Ovary (tissue), 9 donors: ENCODE results near the gene MYH6. TPM values are rescaled to one million over a fixed set of nuclear protein-coding genes. Genes with fewer than 3 reads are reported as not detected.
A peak's percentile ranks its signal among the peaks of the same experiment; 100 is the strongest.

ENCODE experiments used
- DNase-seq, 5 donors: peaks; one replicate each; pipeline ENCODE4 v3.0.0-alpha.2; 2019 to 2020
- H3K27ac ChIP-seq, 2 donors: fragments of 200-600 bp; one replicate each; pipeline versions ENCODE4 v1.5.1 to v1.8.0; 2019 to 2022
- H3K27me3 ChIP-seq: fragments of 200-600 bp; one replicate; pipeline ENCODE4 v1.8.0; 2022
- H3K36me3 ChIP-seq: fragments of 200-600 bp; sonication (generic); one replicate; pipeline ENCODE4 v1.5.1; 2019
- H3K4me1 ChIP-seq: one replicate; pipeline ENCODE4 v1.8.1; 2013; ENCODE audit warnings: mild to moderate bottlenecking, moderate library complexity; ENCODE audit not compliant: insufficient read depth
- H3K4me3 ChIP-seq: fragments of 200-600 bp; sonication (generic); one replicate; pipeline ENCODE4 v1.5.1; 2017
- H3K9me3 ChIP-seq, 2 donors: fragments of 200-600 bp in 1 of 2; sonication (generic) in 1 of 2; one replicate each; pipeline versions ENCODE4 v1.5.1 to v1.8.1; 2013 to 2019; ENCODE audit warnings: mild to moderate bottlenecking in 1 of 2, moderate library complexity in 1 of 2
- CTCF ChIP-seq, 3 donors: fragments of 450-650 bp in 2 of 3; fragments of 200-600 bp in 1 of 3; IDR thresholded peaks; one replicate each; pipeline versions ENCODE4 v1.5.1 to v1.8.0; 2016 to 2022; ENCODE audit warnings: antibody characterized with exemption in 3 of 3, mild to moderate bottlenecking in 1 of 3
- EP300 ChIP-seq: sonication (generic); formaldehyde crosslinking; IDR thresholded peaks from one replicate; pipeline ENCODE4 v1.6.1; 2017; ENCODE audit warnings: antibody characterized with exemption
- POLR2A ChIP-seq: fragments of 450-650 bp; IDR thresholded peaks from one replicate; pipeline ENCODE4 v1.6.1; 2017; ENCODE audit warnings: antibody characterized with exemption, mild to moderate bottlenecking, moderate library complexity
- WGBS, 3 donors: extraction: QIAGEN DNeasy Blood & Tissue Kit in 1 of 3; methylation state at CpG; one replicate each; pipeline versions ENCODE4 v1.1.5 to v1.1.7; 2013 to 2017; 5-methylcytosine and 5-hydroxymethylcytosine counted together
- intact Hi-C, 4 donors: fragments of 100-400 bp; cut with DNase I; formaldehyde crosslinking; loops; one replicate each; pipeline versions ENCODE4 v1.11.0 to v1.15.1; 2022 to 2023
- polyA plus RNA-seq, 2 donors: library from polyadenylated mRNA; stranded (reverse); fragments of 200-250 nt in 1 of 2; fragments of 350-450 nt in 1 of 2; fragmentation: Illumina TruSeq in 1 of 2; extraction: RNeasy Lipid Tissue Mini Kit (QIAGEN cat#74804) in 1 of 2; gene quantifications; one replicate each; pipeline ENCODE4 v1.2.3, GENCODE V29; 2013 to 2014
- total RNA-seq, 7 donors: library from RNA; depleted of rRNA in 2 of 7; stranded (reverse); fragments of >200 nt in 2 of 7; fragmentation: NEBNext Ultra II Directional in 3 of 7; extraction: Animal tissue kit (Norgen Biotek cat#: 25700) in 3 of 7; gene quantifications; one replicate each; pipeline versions ENCODE4 v1.1.0 to v1.2.4, GENCODE V29; 2016 to 2023
- donor health status: DM: no; HTN: no; CAD: no; lungs with moderate emphysema.
- donor health status: DM: no; HTN: no; CAD: no.
- donor health status: Bipolar disorder and iron deficiency.
- donor health status: DM: yes; HTN: yes; CAD: no.
- donor health status: DM: no; HTN: no; CAD: no.
- donor health status: DM: yes; HTN: yes; CAD: no.

The MYH6 gene
- total and polyA plus RNA-seq, 9 donors = 0.07 to 1.1 (median 0.50) TPM; not detected in 4

GRCh38 chr14:23352506-23353432 is 55.3 kb downstream of the MYH6 start, which contains the start of gene SLC22A17:
TSS of gene SLC22A17 (minus strand) at chr14:23352887.
- H3K4me3 ChIP-seq = peak within 1 kb of the TSS; percentile 69
- TF ChIP-seq EP300 (no peak), CTCF (IDR thresholded peaks at IDR 0.05) (no peak), POLR2A (peak; percentile 75)
- intact Hi-C loops = no loop called here
- peak; percentile 84 to 90 (median 89) for DNase-seq
- peaks cover 4% of the 10 kb centered on the region for H3K4me1 ChIP-seq
- 0 to 1% (median 1%) methylated on average over 38 to 42 of the region's 42 CpGs for WGBS, 3 donors
- no peaks in the 10 kb centered on the region for H3K27me3 ChIP-seq
- no peaks in the 10 kb centered on the region for H3K36me3 ChIP-seq
- H3K27ac ChIP-seq = peak within 1 kb of the TSS in 1 of 2 donors; percentile 58
- no peaks in the 10 kb centered on the region for H3K9me3 ChIP-seq

- 10 to 14% (median 11%) methylated on average over 39 to 61 of the region's 61 CpGs for WGBS, 3 donors
- Histone ChIP-seq H3K9me3 (no peaks in the 10 kb centered on the region), H3K36me3 (no peaks in the 10 kb centered on the region), H3K4me1 (peaks cover 4% of the 10 kb centered on the region), H3K27me3 (no peaks in the 10 kb centered on the region), H3K4me3 (peak overlapping the region; percentile 69), H3K27ac (no peak overlapping the region)
- intact Hi-C loops = no loop called here
- TF ChIP-seq CTCF (IDR thresholded peaks at IDR 0.05) = no peak
- no peak for TF ChIP-seq POLR2A
- TF ChIP-seq EP300 = no peak
- DNase-seq = peak in 3 of 5 donors; percentile 44 to 51 (median 47)
These were observed 56.2 kb downstream of the MYH6 start for GRCh38 chr14:23351681-23352505.

GRCh38 chr14:23349156-23349845 is 58.8 kb downstream of the MYH6 start:
- intact Hi-C loops = no loop called here
- no peak overlapping the region for H3K27ac ChIP-seq
- 78 to 82% (median 80%) methylated on average over 8 of the region's 8 CpGs for WGBS, 3 donors
- H3K36me3 ChIP-seq = no peaks in the 10 kb centered on the region
- H3K4me3 ChIP-seq = no peak overlapping the region
- TF ChIP-seq CTCF (IDR thresholded peaks at IDR 0.05) = no peak
- TF ChIP-seq POLR2A = no peak
- TF ChIP-seq EP300 = no peak
- H3K27me3 ChIP-seq = no peaks in the 10 kb centered on the region
- DNase-seq = no peak
- no peaks in the 10 kb centered on the region for H3K9me3 ChIP-seq
- H3K4me1 ChIP-seq = peaks cover 4% of the 10 kb centered on the region

GRCh38 chr14:23348297-23348655 is 59.8 kb downstream of the MYH6 start:
- no peaks in the 10 kb centered on the region for H3K36me3 ChIP-seq
- no peak for DNase-seq
- no peaks in the 10 kb centered on the region for H3K9me3 ChIP-seq
- H3K27me3 ChIP-seq = no peaks in the 10 kb centered on the region
- intact Hi-C loops = no loop called here
- 84 to 91% (median 88%) methylated on average over 6 of the region's 6 CpGs for WGBS, 3 donors
- peaks cover 4% of the 10 kb centered on the region for H3K4me1 ChIP-seq
- no peak overlapping the region for H3K4me3 ChIP-seq
- no peak for TF ChIP-seq EP300
- TF ChIP-seq POLR2A = no peak
- no peak for TF ChIP-seq CTCF (IDR thresholded peaks at IDR 0.05)
- no peak overlapping the region for H3K27ac ChIP-seq
